Activated T-helper 1 cell treated with anti-CD3 and anti-CD28 coated beads, Interleukin-12 subunit alpha, Interleukin-12 subunit beta, Interleukin-2, Interleukin-4 antibody, amounts not matched to agents 30 ng/mL and 10 ng/mL and 1 ng/mL, durations not matched to agents 14 hours and 24 hours and 36 hours (primary cell): ENCODE results near the gene GCNA. TPM values are rescaled to one million over a fixed set of nuclear protein-coding genes. Genes with fewer than 3 reads are reported as not detected.
"Not testable (repeated sequence)": the region's sequence is repeated elsewhere in the genome, so short reads cannot be mapped to it uniquely, and the experiment has no call there.

ENCODE experiments used
- DNase-seq: peaks from one replicate; pipeline ENCODE4 v3.0.0; 2021; ENCODE audit warnings: low spot score
- H3K27ac Mint-ChIP-seq: one replicate; pipeline ENCODE4 v1.8.0; 2021; ENCODE audit warnings: mild to moderate bottlenecking, mixed read lengths
- H3K27me3 Mint-ChIP-seq: one replicate; pipeline ENCODE4 v1.8.0; 2022; ENCODE audit warnings: mild to moderate bottlenecking, moderate library complexity, mixed read lengths; ENCODE audit not compliant: insufficient read depth
- H3K36me3 Mint-ChIP-seq: one replicate; pipeline ENCODE4 v1.8.0; 2021; ENCODE audit warnings: low read depth, mixed read lengths
- H3K4me1 Mint-ChIP-seq: one replicate; pipeline ENCODE4 v1.8.0; 2021; ENCODE audit warnings: low read depth, mixed read lengths
- H3K4me3 Mint-ChIP-seq: one replicate; pipeline ENCODE4 v1.8.0; 2021; ENCODE audit warnings: mild to moderate bottlenecking, moderate library complexity, mixed read lengths
- H3K9me3 Mint-ChIP-seq: one replicate; pipeline ENCODE4 v1.8.0; 2021; ENCODE audit warnings: mixed read lengths
- intact Hi-C: fragments of 100-400 bp; cut with micrococcal nuclease; formaldehyde crosslinking; loops from one replicate; pipeline ENCODE4 v1.15.1; 2024
- total RNA-seq: library from RNA; stranded (reverse); gene quantifications from 2 replicates; pipeline ENCODE4 v1.2.3, GENCODE V29; 2022

The GCNA gene
- total RNA-seq, 1 donor from 2014 or later, result 4.8 TPM

DNA sequence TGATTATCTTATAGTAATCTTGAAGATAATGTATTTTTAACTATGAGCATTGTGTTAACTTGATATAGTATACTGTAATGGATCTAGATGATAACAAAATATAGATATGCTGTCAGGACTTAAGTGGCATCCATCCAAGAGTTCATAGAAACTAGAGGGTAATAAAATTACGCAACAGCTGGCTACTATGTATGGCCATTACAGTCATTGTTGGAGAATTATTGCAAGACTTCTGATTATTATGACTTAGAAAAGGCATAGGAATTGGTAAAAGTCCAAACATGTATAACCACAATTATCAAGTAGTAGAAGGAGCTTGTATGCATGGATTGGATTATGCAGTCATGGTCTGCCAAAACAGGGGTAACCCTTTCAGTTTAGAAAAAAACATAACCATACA lies 35.8 kb upstream of the GCNA start:
- peak overlapping the region; percentile 94 for H3K27ac Mint-ChIP-seq
- H3K4me3 Mint-ChIP-seq, result peak overlapping the region; percentile 95
- intact Hi-C loops, result loop anchor here (5.0 kb wide), 1 partner anchor 430 kb away; the partner anchor contains the start of gene IL2RG
- no peaks in the 10 kb centered on the region for H3K9me3 Mint-ChIP-seq
- DNase-seq, result no peak
- H3K36me3 Mint-ChIP-seq, result peaks cover 55% of the 10 kb centered on the region
- H3K4me1 Mint-ChIP-seq, result peaks cover 58% of the 10 kb centered on the region
- H3K27me3 Mint-ChIP-seq, result no peaks in the 10 kb centered on the region

DNA sequence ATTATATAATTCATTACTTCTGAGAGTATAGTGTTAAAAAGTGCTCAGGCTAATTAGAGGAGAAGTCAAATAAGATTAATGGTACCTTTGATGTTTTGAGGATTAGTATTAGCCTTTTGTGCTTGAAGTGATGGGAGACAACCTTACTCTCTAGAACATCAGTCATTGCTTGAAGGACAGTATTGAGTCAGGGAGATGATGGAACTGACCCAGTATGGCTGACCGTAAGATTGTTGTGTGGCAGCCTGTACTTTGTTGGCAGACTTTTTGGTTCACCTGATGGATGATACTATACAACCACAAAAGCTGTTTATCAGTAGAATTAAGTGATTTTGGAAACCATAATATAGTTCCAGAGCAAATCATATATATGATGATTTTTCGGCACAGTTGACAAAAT lies 35.4 kb upstream of the GCNA start:
- H3K9me3 Mint-ChIP-seq, result no peaks in the 10 kb centered on the region
- H3K27ac Mint-ChIP-seq, result peak overlapping the region; percentile 94
- peaks cover 55% of the 10 kb centered on the region for H3K4me1 Mint-ChIP-seq
- no peaks in the 10 kb centered on the region for H3K27me3 Mint-ChIP-seq
- peaks cover 53% of the 10 kb centered on the region for H3K36me3 Mint-ChIP-seq
- H3K4me3 Mint-ChIP-seq, result peak overlapping the region; percentile 95
- DNase-seq, result no peak
- intact Hi-C loops, result loop anchor here (5.0 kb wide), 1 partner anchor 431 kb away; the partner anchor contains the start of gene IL2RG

DNA sequence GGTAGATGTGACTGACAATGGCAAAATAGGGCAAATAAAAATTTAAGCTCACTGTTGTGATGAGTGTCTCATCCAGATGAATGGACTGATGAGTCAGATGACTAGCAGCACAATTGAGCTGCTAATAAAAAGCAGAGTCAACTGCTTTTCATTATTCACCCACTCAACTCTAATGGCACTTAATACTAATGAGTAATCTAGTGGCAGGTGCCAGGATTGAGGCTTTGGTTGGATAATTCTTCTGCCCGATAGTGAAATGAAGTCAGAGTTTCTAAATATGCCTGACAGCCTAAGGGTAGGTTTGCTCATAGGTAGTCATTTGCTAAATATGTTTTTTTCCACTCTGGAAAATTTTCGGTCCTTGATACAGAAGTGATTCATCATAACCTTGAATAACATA lies 34.9 kb upstream of the GCNA start:
- Mint-ChIP-seq H3K27me3 (no peaks in the 10 kb centered on the region), H3K9me3 (no peaks in the 10 kb centered on the region), H3K36me3 (peaks cover 56% of the 10 kb centered on the region), H3K4me1 (peaks cover 51% of the 10 kb centered on the region), H3K4me3 (peak overlapping the region; percentile 95), H3K27ac (peak overlapping the region; percentile 94)
- intact Hi-C loops, result loop anchor here (5.0 kb wide), 1 partner anchor 431 kb away; the partner anchor contains the start of gene IL2RG
- DNase-seq, result no peak

DNA sequence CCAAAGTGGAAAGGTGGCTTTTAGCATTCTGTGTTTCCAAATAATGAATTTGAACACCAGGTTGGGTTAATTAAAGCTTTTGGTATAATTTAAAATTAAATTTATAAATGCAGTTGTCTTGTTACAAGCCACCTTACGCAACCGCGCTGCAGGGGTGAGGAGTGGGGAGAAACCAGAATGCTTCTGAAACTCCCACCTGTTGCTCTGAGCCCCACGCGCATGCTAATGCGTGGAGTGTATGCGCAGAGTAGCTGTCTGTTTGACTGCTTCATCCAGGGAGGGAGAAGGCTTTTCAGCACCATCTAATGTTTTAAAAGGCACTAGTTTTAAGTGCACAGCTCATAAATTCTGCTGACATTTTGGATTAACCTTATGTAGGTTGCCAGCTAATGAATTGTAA lies 32.9 kb upstream of the GCNA start:
- intact Hi-C loops, result no loop called here
- Mint-ChIP-seq H3K36me3 (peaks cover 42% of the 10 kb centered on the region), H3K4me3 (no peak overlapping the region), H3K9me3 (no peaks in the 10 kb centered on the region), H3K4me1 (peaks cover 40% of the 10 kb centered on the region), H3K27ac (no peak overlapping the region), H3K27me3 (no peaks in the 10 kb centered on the region)
- no peak for DNase-seq

DNA sequence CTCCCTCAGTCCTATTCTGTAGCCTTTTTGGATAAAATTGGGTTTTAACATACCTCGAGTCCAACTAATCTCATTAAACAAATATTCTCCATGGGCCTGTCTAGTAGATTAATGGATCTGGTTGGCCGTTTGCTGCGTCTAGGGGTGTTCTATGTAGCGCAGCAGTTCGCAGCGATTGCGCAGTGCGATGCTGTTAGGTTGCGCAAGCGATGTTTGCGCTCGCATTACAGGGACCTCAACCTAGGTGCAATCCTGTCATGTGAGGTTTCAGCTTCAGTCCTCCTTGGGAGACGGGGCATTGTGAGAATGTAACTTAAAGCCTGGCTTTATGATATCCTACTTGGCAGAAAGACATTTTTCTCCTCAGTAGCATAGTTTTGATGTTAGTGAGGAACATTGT lies 31.4 kb upstream of the GCNA start:
- intact Hi-C loops, result no loop called here
- no peak overlapping the region for H3K4me3 Mint-ChIP-seq
- peaks cover 40% of the 10 kb centered on the region for H3K36me3 Mint-ChIP-seq
- H3K9me3 Mint-ChIP-seq, result no peaks in the 10 kb centered on the region
- no peaks in the 10 kb centered on the region for H3K27me3 Mint-ChIP-seq
- H3K27ac Mint-ChIP-seq, result peak overlapping the region; percentile 40
- no peak for DNase-seq
- peaks cover 31% of the 10 kb centered on the region for H3K4me1 Mint-ChIP-seq

DNA sequence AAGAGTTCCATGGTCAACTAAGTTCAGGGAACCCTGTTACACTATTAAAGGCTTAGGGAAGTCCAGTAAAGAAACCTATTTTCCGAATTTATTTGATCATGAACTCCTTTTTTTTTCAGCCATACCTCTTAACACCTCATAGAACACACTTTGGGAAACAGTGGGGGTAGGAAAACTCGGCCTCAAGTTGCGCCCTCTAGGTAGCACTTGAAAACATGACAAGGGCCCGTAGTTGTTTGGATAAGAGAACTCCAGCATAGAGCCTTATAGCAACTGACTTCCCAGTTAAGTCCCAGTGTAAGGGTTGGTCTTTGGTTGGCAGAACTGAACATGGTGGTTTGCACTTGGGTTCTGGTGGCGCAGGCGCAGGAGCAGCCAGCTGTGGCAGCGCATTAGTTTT lies 30.9 kb upstream of the GCNA start:
- no peaks in the 10 kb centered on the region for H3K9me3 Mint-ChIP-seq
- no peak for DNase-seq
- peaks cover 35% of the 10 kb centered on the region for H3K36me3 Mint-ChIP-seq
- intact Hi-C loops, result no loop called here
- no peak overlapping the region for H3K4me3 Mint-ChIP-seq
- H3K27ac Mint-ChIP-seq, result no peak overlapping the region
- no peaks in the 10 kb centered on the region for H3K27me3 Mint-ChIP-seq
- H3K4me1 Mint-ChIP-seq, result peaks cover 27% of the 10 kb centered on the region

DNA sequence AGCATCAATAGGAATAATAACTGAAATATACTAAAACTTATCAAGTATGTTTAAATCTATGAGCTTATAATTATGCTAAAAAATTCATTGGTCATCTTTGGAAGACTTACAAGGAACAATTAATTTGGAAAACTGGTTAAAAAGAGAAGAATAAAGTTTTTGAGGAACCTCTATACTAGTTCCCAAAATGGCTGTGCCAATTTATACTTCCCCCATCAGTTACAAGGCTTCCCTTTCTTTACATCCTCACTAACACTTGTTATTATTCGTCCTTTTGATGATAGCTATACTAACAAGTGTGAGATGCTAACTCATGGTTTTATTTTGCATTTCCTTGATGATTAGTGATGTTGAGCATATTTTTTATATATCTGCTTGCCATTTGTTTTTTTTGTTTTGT lies 28.3 kb upstream of the GCNA start:
- Mint-ChIP-seq H3K4me3 (no peak overlapping the region), H3K27me3 (no peaks in the 10 kb centered on the region), H3K9me3 (no peaks in the 10 kb centered on the region), H3K36me3 (peaks cover 26% of the 10 kb centered on the region), H3K27ac (peak overlapping the region; percentile 76), H3K4me1 (peaks cover 5% of the 10 kb centered on the region)
- no peak for DNase-seq
- intact Hi-C loops, result loop anchor here (10.0 kb wide), 1 partner anchor 145 kb away; no protein-coding TSS in a partner anchor

DNA sequence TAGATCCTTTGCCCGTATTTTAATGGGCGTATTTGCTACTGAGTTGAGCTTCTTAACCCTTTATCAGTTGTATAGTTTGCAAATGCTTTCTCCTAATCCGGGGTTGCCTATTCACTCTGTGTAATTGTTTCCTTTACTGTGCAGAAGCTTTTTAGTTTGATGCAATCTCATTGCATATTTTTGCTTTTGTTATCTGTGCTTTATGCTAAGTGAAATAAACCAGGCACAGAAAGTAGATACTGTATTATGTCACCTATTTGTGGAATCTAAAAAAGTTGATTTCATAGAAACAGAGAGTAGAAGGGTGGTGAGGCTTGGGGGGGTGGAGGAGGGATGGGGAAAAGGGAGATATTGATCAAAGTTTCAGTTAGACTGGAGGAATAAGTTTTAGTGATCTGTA lies 27.7 kb upstream of the GCNA start:
- no peak overlapping the region for H3K4me3 Mint-ChIP-seq
- no peak for DNase-seq
- no peaks in the 10 kb centered on the region for H3K9me3 Mint-ChIP-seq
- H3K4me1 Mint-ChIP-seq, result peaks cover 5% of the 10 kb centered on the region
- no peaks in the 10 kb centered on the region for H3K27me3 Mint-ChIP-seq
- peaks cover 30% of the 10 kb centered on the region for H3K36me3 Mint-ChIP-seq
- intact Hi-C loops, result loop anchor here (10.0 kb wide), 1 partner anchor 146 kb away; no protein-coding TSS in a partner anchor
- H3K27ac Mint-ChIP-seq, result peak overlapping the region; percentile 76

DNA sequence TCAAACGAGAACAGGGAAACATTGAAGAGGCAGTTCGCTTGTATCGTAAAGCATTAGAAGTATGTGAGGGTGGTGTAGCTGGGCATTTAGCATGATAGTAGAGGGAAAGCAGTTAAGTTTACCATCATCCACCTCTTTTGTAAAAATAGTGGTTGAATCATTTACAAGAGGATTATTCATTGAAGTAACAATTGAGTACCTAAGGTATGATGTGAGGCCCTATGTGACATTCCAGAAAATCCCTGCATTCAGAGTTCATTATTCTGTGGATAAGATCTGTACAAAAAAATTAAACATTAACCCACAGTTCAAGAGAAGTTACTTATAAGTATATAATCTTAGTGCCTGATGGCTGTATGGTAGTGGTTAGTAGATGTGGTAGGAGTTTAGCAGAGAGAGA lies 22.2 kb upstream of the GCNA start:
- intact Hi-C loops, result loop anchor here (10.0 kb wide), 1 partner anchor 151 kb away; no protein-coding TSS in a partner anchor
- no peak overlapping the region for H3K4me3 Mint-ChIP-seq
- no peak for DNase-seq
- H3K27ac Mint-ChIP-seq, result peak overlapping the region; percentile 74
- no peaks in the 10 kb centered on the region for H3K9me3 Mint-ChIP-seq
- peaks cover 29% of the 10 kb centered on the region for H3K36me3 Mint-ChIP-seq
- H3K27me3 Mint-ChIP-seq, result no peaks in the 10 kb centered on the region
- H3K4me1 Mint-ChIP-seq, result no peaks in the 10 kb centered on the region

DNA sequence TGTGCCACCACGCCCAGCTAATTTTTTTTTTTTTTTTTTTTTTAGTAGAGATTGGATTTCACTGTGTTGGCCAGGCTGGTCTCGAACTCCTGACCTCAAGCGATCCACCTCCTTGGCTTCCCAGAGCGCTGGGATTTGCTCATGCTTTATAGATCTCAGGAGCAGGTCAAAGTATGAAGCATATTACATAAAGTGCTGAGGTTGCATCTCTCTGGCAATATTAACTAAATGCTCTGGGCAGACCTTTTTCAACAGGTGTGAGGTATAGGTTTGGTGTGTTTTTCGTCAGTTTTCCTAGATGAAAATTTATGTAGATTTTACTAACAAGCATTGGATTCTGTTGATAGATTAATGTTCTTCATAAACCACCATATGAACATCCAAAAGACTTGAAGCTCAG lies 19.3 kb upstream of the GCNA start:
- intact Hi-C loops, result loop anchor here (10.0 kb wide), 1 partner anchor 154 kb away; no protein-coding TSS in a partner anchor
- Mint-ChIP-seq H3K4me1 (peaks cover 4% of the 10 kb centered on the region), H3K36me3 (peaks cover 39% of the 10 kb centered on the region), H3K4me3 (no peak overlapping the region), H3K27ac (no peak overlapping the region), H3K9me3 (no peaks in the 10 kb centered on the region), H3K27me3 (no peaks in the 10 kb centered on the region)
- DNase-seq, result no peak

DNA sequence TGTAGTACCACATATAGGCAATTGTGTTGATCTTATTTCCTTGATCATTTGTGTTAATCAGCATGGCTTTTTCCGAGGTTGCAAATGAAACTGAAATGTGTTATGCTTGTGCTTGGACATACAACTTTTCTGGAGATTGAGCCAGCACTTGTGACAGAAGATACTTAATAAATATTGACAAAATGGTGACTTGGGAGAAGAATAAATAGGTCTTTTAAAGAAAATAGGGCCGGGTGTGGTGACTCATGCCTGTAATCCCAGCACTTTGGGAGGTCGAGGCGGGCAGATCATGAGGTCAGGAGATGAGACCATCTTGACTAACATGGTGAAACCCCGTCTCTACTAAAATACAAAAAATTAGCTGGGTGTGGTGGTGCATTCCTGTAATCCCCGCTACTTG lies 18.5 kb upstream of the GCNA start:
- not testable (repeated sequence) for H3K4me1 Mint-ChIP-seq, H3K9me3 Mint-ChIP-seq, H3K4me3 Mint-ChIP-seq, DNase-seq, H3K27me3 Mint-ChIP-seq
- intact Hi-C loops, result loop anchor here (10.0 kb wide), 2 partner anchors 155 to 175 kb away; no protein-coding TSS in a partner anchor
- H3K36me3 Mint-ChIP-seq, result peaks cover 41% of the 10 kb centered on the region
- H3K27ac Mint-ChIP-seq, result peak overlapping the region; percentile 44

DNA sequence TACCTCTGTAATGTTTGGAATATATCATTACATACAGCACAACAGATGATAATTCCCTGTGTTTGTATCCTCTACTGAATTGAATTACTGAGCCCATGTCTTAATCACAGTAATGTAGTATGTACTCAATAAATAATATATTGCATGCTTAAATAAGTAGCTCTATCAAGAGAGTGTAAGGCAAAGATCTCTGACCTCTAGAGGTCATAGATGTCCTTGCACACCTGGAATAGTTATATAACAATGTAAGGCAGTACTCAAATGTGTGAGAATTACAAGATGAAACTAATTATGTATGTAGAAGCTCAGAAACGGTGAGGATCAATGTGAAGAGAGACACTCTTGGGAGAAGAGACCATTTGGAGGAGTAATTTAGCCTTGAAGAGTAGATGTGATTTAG lies 14.3 kb upstream of the GCNA start:
- DNase-seq, result no peak
- intact Hi-C loops, result loop anchor here (10.0 kb wide), 1 partner anchor 179 kb away; no protein-coding TSS in a partner anchor
- H3K27ac Mint-ChIP-seq, result no peak overlapping the region

DNA sequence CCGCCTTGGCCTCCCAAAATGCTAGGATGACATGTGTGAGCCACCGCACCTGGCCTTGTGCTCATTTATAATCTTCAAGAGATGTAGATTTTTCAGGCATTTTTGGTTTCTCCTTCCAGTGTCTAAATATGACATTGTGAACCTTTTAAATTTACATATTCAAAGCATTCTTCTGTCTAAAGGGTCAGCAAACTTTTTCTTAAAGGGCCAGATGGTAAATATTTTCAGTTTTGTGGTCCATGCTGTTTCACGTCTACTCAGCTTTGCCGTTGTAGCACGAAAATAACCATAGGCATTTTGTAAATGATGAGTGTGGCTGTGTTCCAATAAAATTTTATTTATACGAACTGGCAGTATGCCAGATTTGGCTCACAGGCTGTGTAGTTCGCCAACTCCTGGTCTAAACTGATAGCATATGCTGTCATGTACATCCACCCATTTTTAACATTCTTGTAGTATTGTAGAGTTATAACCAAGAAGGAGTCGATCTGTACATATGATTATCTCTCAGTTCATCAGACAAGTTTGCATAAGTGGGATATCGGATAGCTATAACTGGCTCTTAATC lies 12.7 kb upstream of the GCNA start:
- H3K36me3 Mint-ChIP-seq, result peaks cover 41% of the 10 kb centered on the region
- H3K27ac Mint-ChIP-seq, result no peak overlapping the region
- no peaks in the 10 kb centered on the region for H3K9me3 Mint-ChIP-seq
- peaks cover 6% of the 10 kb centered on the region for H3K4me1 Mint-ChIP-seq
- H3K4me3 Mint-ChIP-seq, result no peak overlapping the region
- intact Hi-C loops, result loop anchor here (10.0 kb wide), 1 partner anchor 181 kb away; no protein-coding TSS in a partner anchor
- no peaks in the 10 kb centered on the region for H3K27me3 Mint-ChIP-seq
- DNase-seq, result no peak

More for the DNA sequence above, 14.3 kb upstream of the GCNA start:
- no peak overlapping the region for H3K4me3 Mint-ChIP-seq
- H3K9me3 Mint-ChIP-seq, result no peaks in the 10 kb centered on the region
- peaks cover 6% of the 10 kb centered on the region for H3K4me1 Mint-ChIP-seq
- peaks cover 49% of the 10 kb centered on the region for H3K36me3 Mint-ChIP-seq
- H3K27me3 Mint-ChIP-seq, result no peaks in the 10 kb centered on the region
